ENCODE results near the gene MDN1.

Gene MDN1

DNA sequence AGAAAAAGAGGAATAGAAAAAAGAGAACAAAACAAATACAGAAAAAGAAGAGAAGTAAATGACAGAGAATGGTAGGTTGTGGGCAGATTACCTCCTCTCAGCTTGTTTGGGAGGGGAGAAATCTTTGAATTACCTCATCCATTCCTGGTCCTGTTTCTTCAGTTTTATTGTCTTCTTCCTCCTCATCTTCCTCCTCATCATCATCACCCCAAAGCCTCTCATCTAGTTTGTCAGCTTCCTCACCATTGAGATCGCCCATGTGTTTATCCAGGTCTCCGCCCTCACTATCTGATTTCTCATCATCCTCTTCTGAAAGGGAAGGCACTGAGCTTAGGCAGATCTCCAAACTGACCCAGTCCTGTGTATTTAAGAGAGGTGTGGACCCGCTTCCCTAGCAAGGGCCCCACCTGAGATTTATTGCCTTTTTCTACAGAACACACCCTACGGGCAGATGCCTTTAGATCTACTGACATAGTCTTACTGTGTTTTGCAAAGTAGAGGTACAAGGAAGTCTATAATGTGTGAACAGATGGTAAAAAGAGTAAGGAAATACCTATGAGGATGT, 156.9 kb downstream of the MDN1 start:
- TF ChIP-seq FOXM1 (IDR thresholded peaks at IDR 0.05; ENCODE audit: borderline replicate concordance) (no peak), FOXA1 (IDR thresholded peaks at IDR 0.05) (no peak), LEF1 (IDR thresholded peaks at IDR 0.05; ENCODE audit: borderline replicate concordance) (no peak), BHLHE40 (IDR thresholded peaks at IDR 0.05; ENCODE audit: borderline replicate concordance) (no peak), ZNF384 (IDR thresholded peaks at IDR 0.05) (no peak), FOXK2 (IDR thresholded peaks at IDR 0.05) (no peak), CTBP1 (IDR thresholded peaks at IDR 0.05; ENCODE audit: borderline replicate concordance) (no peak), L3MBTL2 (conservative IDR thresholded peaks at IDR 0.05) (no peak), NFRKB (IDR thresholded peaks at IDR 0.05) (no peak), SP1 (IDR thresholded peaks at IDR 0.05) (no peak), TARDBP (IDR thresholded peaks at IDR 0.05) (no peak), SUZ12 (IDR thresholded peaks at IDR 0.05) (no peak)
- TF ChIP-seq, protein P1, sequence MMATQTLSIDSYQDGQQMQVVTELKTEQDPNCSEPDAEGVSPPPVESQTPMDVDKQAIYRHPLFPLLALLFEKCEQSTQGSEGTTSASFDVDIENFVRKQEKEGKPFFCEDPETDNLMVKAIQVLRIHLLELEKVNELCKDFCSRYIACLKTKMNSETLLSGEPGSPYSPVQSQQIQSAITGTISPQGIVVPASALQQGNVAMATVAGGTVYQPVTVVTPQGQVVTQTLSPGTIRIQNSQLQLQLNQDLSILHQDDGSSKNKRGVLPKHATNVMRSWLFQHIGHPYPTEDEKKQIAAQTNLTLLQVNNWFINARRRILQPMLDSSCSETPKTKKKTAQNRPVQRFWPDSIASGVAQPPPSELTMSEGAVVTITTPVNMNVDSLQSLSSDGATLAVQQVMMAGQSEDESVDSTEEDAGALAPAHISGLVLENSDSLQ (IDR thresholded peaks at IDR 0.05), result no peak
- ChIA-PET CTCF (no interaction called here), POLR2A (no interaction called here)
- no peak for DNase-seq (ENCODE audit: extremely low spot score)

DNA sequence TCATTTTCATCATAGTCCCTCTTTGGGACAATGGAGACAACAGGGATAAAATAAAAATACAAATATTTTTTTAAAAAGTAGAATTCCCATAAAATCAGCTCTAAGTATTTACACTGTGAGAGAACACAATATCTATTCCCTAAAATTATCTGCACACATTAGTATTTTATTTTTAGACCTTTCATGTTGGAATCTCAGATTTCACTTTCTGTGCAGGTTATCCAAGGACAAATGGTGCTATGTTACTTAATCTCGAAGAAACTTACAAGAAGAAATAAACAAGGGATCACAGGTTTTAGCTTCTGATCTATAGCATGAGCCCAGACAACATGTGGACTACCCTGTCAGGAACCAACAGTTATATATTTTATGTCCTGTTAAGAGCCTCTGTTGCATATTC, 158.0 kb downstream of the MDN1 start:
- TF ChIP-seq NFRKB (IDR thresholded peaks at IDR 0.05) (no peak), HDGF (IDR thresholded peaks at IDR 0.05; ENCODE audit: borderline replicate concordance) (no peak), ARNT (IDR thresholded peaks at IDR 0.05) (no peak), SUZ12 (IDR thresholded peaks at IDR 0.05) (no peak)
- ChIA-PET POLR2A (no interaction called here), CTCF (no interaction called here)
- DNase-seq (ENCODE audit: extremely low spot score), result no peak

DNA sequence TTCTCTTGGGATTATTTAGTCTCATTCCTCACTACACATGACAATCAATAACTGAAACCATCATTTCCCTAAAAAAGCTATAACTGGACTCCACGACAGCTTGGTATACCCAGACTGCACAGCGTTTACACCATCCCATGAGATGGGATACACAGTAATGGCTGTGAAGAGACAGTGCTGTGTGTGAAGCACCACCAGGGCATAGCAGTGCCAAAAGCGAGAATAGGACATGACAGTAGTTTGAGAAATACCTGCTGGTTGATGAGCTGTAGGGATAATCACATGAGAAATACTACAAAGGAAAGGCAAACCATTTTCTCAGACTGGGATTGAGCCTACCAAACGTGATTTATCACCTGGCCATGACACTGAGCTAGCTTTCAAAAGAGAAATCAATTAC, 158.6 kb downstream of the MDN1 start:
- POLR2A ChIA-PET, result no interaction called here
- TF ChIP-seq LEF1 (IDR thresholded peaks at IDR 0.05; ENCODE audit: borderline replicate concordance), result no peak
- TF ChIP-seq BHLHE40 (IDR thresholded peaks at IDR 0.05; ENCODE audit: borderline replicate concordance), result no peak
- TF ChIP-seq SP1 (IDR thresholded peaks at IDR 0.05), result no peak
- no peak for TF ChIP-seq SUZ12 (IDR thresholded peaks at IDR 0.05)
- TF ChIP-seq FOXM1 (IDR thresholded peaks at IDR 0.05; ENCODE audit: borderline replicate concordance), result no peak
- TF ChIP-seq ELF4 (IDR thresholded peaks at IDR 0.05), result no peak
- TF ChIP-seq NFRKB (IDR thresholded peaks at IDR 0.05), result no peak
- TF ChIP-seq, protein P1 (IDR thresholded peaks at IDR 0.05), result no peak
- TF ChIP-seq L3MBTL2 (conservative IDR thresholded peaks at IDR 0.05), result no peak
- TF ChIP-seq ARNT (IDR thresholded peaks at IDR 0.05), result no peak
- TF ChIP-seq TARDBP (IDR thresholded peaks at IDR 0.05), result no peak
- no peak for DNase-seq (ENCODE audit: extremely low spot score)
- CTCF ChIA-PET, result no interaction called here

DNA sequence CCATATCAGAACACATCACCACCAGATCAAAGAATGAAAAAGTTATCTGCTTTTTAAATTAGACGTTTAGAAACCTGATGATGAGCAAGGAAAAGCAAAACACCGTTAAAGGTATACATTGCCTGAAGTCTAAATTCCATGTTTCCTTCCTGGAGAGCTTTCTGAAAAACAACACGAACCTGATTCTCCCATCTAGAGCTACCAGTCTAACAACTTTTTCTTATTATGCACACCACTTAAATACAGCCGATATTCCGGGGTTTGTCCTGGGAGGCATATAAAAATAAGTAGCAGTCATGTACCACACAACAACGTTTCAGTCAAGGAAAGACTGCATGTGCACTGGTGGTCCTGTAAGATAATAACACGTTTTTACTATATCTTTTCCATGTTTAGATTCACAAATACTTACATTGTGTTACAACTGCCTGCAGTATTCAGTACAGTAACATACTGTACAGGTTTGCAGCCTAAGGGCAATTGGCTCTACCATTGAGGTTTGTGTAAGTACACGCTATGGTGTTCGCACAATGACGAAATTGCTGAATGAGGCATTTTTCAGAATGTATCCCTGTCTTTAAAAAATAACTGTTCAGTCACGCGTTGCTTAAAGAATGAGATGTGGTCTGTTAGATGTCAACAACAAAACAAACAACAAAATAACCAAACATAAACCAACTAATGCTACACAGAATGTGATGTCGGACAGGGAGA, 162.0 kb downstream of the MDN1 start:
- ChIA-PET POLR2A (no interaction called here), CTCF (no interaction called here)
- no peak for DNase-seq (ENCODE audit: extremely low spot score)
- TF ChIP-seq ZNF384 (IDR thresholded peaks at IDR 0.05) (no peak), TARDBP (IDR thresholded peaks at IDR 0.05) (no peak), FOXK2 (IDR thresholded peaks at IDR 0.05) (no peak), FOXM1 (IDR thresholded peaks at IDR 0.05; ENCODE audit: borderline replicate concordance) (no peak), NFRKB (IDR thresholded peaks at IDR 0.05) (no peak), CTBP1 (IDR thresholded peaks at IDR 0.05; ENCODE audit: borderline replicate concordance) (no peak), HDGF (IDR thresholded peaks at IDR 0.05; ENCODE audit: borderline replicate concordance) (no peak), BHLHE40 (IDR thresholded peaks at IDR 0.05; ENCODE audit: borderline replicate concordance) (no peak)
- TF ChIP-seq, protein P1 (IDR thresholded peaks at IDR 0.05), result no peak

DNA sequence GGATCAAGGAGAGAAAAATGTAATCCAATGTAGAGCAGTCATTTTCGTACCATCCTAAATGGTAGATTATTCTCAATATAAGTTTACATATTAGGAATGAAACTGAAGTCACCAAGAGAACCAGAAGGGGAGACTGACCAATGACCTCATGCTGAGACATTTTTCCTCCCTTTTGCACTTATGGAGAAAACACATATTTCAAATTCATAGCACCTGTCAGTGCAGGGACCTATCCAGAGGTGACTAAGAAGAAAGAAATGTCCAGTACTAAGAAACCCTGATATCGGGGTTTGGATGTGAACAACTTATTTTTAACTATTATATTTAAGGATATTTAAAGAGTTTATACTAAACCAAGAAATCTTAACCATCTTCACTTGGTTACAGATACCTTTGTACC, 164.5 kb downstream of the MDN1 start:
- no peak for DNase-seq (ENCODE audit: extremely low spot score)
- TF ChIP-seq NFRKB (IDR thresholded peaks at IDR 0.05) (no peak), ELF4 (IDR thresholded peaks at IDR 0.05) (no peak), BHLHE40 (IDR thresholded peaks at IDR 0.05; ENCODE audit: borderline replicate concordance) (no peak), FOXK2 (IDR thresholded peaks at IDR 0.05) (no peak), CTBP1 (IDR thresholded peaks at IDR 0.05; ENCODE audit: borderline replicate concordance) (no peak), LEF1 (IDR thresholded peaks at IDR 0.05; ENCODE audit: borderline replicate concordance) (no peak)
- TF ChIP-seq, protein P1 (IDR thresholded peaks at IDR 0.05), result no peak
- ChIA-PET CTCF (interaction anchor here (0.6 kb wide), 1 partner anchor 14 kb away, joined by 6 read pairs; no protein-coding TSS in a partner anchor), POLR2A (no interaction called here)

DNA sequence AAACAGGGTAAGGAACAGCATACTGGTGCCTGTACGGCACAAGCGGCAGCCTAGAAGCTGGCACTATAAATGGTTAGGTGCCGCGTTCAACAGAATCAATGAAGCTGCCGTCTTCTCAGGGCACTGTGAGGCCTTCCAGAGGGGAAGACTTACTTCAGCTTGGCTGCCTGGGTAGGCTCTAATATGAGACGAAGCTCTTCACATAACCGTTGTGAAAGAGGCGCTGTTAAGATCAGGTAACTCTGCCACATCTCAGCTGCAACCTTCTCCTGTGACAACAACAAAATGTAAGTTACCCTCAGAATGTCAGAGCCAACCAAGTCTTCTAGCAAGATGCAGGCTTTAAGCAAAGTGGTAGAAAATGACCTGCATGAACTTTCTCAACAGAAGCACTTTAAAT, 169.0 kb downstream of the MDN1 start:
- TF ChIP-seq BHLHE40 (IDR thresholded peaks at IDR 0.05; ENCODE audit: borderline replicate concordance), result no peak
- TF ChIP-seq LEF1 (IDR thresholded peaks at IDR 0.05; ENCODE audit: borderline replicate concordance), result no peak
- no peak for TF ChIP-seq SP1 (IDR thresholded peaks at IDR 0.05)
- no peak for TF ChIP-seq FOXA1 (IDR thresholded peaks at IDR 0.05)
- no peak for TF ChIP-seq CTBP1 (IDR thresholded peaks at IDR 0.05; ENCODE audit: borderline replicate concordance)
- TF ChIP-seq, protein P1 (IDR thresholded peaks at IDR 0.05), result no peak
- no peak for TF ChIP-seq ARNT (IDR thresholded peaks at IDR 0.05)
- TF ChIP-seq SUZ12 (IDR thresholded peaks at IDR 0.05), result no peak
- no peak for TF ChIP-seq ELF4 (IDR thresholded peaks at IDR 0.05)
- TF ChIP-seq TARDBP (IDR thresholded peaks at IDR 0.05), result no peak
- no peak for TF ChIP-seq L3MBTL2 (conservative IDR thresholded peaks at IDR 0.05)
- no peak for TF ChIP-seq ZNF384 (IDR thresholded peaks at IDR 0.05)
- no peak for TF ChIP-seq HDGF (IDR thresholded peaks at IDR 0.05; ENCODE audit: borderline replicate concordance)
- no peak for TF ChIP-seq FOXM1 (IDR thresholded peaks at IDR 0.05; ENCODE audit: borderline replicate concordance)
- no peak for TF ChIP-seq FOXK2 (IDR thresholded peaks at IDR 0.05)
- CTCF ChIA-PET, result no interaction called here
- no peak for DNase-seq (ENCODE audit: extremely low spot score)
- POLR2A ChIA-PET, result interaction anchor here (1.8 kb wide), 1 partner anchor 12 kb away, joined by 7 read pairs; the partner anchor contains the start of gene LYRM2

Measured in HEK293T (cell line).